ENCODE measurements around the gene CDH4. TPM values are rescaled to one million over a fixed set of nuclear protein-coding genes. Genes with fewer than 3 reads are reported as not detected.

The CDH4 gene
- total and polyA plus RNA-seq, 2 donors from 2014 or later, result 1.1 TPM; not detected in 1

DNA sequence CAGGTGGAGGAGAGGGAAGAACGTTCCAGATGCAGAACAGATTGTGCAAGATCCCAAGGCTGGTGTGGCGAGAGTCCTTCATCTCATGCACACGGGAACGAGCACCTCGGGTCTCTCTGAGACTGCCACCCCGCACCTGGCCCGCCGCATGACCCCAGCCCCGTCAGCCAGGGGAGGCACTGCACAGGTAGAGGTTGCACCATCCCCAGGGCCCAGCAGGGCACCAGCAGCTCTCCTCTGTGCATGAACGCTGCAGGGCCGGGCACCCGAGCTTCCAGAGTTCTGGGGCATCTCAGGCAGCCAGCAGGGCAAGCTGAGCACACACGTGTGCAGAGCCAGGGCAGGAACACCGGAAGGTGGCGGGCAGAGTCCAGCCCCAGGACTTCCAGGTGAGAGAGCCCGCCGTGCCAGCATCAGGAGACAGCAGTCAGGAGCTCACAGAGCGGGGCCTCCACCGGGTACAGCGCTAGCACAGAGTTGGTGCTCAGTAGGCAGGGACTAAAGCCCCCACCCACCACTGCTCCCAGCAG lies 620.4 kb downstream of the CDH4 start:
- no peak for FAIRE-seq
- no peaks in the 10 kb centered on the region for H3K4me1 ChIP-seq (ENCODE audit: control insufficient read depth in 2 of 3, insufficient read depth in 2 of 3, low read depth in 1 of 3, low read length in 3 of 3)
- intact Hi-C loops (cut with DNase I), result no loop called here
- no peaks in the 10 kb centered on the region for H3K36me3 ChIP-seq (ENCODE audit: control insufficient read depth in 2 of 3, insufficient read depth in 3 of 3, low read length in 3 of 3)
- H3K9me3 ChIP-seq (ENCODE audit: control insufficient read depth in 2 of 3, insufficient read depth in 1 of 3, low read length in 3 of 3), result no peaks in the 10 kb centered on the region
- TF ChIP-seq, protein P1, sequence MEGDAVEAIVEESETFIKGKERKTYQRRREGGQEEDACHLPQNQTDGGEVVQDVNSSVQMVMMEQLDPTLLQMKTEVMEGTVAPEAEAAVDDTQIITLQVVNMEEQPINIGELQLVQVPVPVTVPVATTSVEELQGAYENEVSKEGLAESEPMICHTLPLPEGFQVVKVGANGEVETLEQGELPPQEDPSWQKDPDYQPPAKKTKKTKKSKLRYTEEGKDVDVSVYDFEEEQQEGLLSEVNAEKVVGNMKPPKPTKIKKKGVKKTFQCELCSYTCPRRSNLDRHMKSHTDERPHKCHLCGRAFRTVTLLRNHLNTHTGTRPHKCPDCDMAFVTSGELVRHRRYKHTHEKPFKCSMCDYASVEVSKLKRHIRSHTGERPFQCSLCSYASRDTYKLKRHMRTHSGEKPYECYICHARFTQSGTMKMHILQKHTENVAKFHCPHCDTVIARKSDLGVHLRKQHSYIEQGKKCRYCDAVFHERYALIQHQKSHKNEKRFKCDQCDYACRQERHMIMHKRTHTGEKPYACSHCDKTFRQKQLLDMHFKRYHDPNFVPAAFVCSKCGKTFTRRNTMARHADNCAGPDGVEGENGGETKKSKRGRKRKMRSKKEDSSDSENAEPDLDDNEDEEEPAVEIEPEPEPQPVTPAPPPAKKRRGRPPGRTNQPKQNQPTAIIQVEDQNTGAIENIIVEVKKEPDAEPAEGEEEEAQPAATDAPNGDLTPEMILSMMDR (IDR thresholded peaks at IDR 0.05; ENCODE audit: borderline replicate concordance, extremely low read depth, insufficient read depth), result no peak
- H3K4me3 ChIP-seq (ENCODE audit: low read length in 3 of 3), result no peak overlapping the region
- no peak overlapping the region for H3K9ac ChIP-seq (ENCODE audit: low read length in 3 of 3)
- no peaks in the 10 kb centered on the region for H3K27me3 ChIP-seq (ENCODE audit: control insufficient read depth, insufficient read depth, low read length)
- no peak for DNase-seq
- H3K27ac ChIP-seq (ENCODE audit: low read depth in 2 of 2, low read length in 2 of 2), result no peak overlapping the region

DNA sequence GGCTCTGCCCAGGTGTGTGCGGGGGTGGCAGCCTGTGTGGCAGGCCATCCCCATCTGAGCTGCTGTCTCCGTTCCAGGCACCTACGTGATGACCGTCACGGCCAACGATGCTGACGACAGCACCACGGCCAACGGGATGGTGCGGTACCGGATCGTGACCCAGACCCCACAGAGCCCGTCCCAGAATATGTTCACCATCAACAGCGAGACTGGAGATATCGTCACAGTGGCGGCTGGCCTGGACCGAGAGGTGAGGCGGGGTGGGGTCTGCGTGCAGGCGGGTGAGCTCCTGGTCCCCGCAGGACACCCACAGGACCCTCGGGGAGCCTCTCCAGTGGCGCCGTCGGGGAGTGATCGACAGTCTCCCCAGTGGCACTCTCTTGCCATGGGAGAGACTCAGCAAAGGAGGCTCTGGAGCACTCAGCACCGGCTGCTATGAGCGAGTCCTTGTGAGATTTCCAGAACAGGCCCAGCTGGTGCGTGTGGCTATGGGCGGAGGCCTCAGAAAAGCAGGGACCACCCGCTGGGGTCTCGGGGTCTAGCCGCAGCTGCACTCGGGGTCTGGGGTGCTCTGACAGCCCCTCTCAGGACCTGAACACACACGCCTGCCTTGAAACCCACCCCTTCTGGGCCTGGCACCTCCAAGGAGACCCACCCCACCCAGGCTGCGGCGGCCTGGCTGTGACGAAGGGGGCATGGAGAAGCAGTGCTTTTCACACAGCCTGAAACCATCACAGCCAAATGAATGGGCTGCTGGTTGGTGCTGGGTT lies 621.8 kb downstream of the CDH4 start:
- Histone ChIP-seq H3K9me3 (ENCODE audit: control insufficient read depth in 2 of 3, insufficient read depth in 1 of 3, low read length in 3 of 3) (no peaks in the 10 kb centered on the region), H3K27me3 (ENCODE audit: control insufficient read depth, insufficient read depth, low read length) (no peaks in the 10 kb centered on the region), H3K9ac (ENCODE audit: low read length in 3 of 3) (no peak overlapping the region), H3K4me3 (ENCODE audit: low read length in 3 of 3) (no peak overlapping the region), H3K4me1 (ENCODE audit: control insufficient read depth in 2 of 3, insufficient read depth in 2 of 3, low read depth in 1 of 3, low read length in 3 of 3) (no peaks in the 10 kb centered on the region), H3K27ac (ENCODE audit: low read depth in 2 of 2, low read length in 2 of 2) (no peak overlapping the region), H3K36me3 (ENCODE audit: control insufficient read depth in 2 of 3, insufficient read depth in 3 of 3, low read length in 3 of 3) (no peaks in the 10 kb centered on the region)
- FAIRE-seq (no peak), DNase-seq (no peak)
- TF ChIP-seq, protein P1 (IDR thresholded peaks at IDR 0.05; ENCODE audit: borderline replicate concordance, extremely low read depth, insufficient read depth), result no peak
- intact Hi-C loops (cut with DNase I), result no loop called here

GRCh38 chr20:61874421-61875068 lies 622.5 kb downstream of the CDH4 start:
- FAIRE-seq, result no peak
- DNase-seq, result peak in 1 of 5 donors; percentile 22
- Histone ChIP-seq H3K36me3 (ENCODE audit: control insufficient read depth in 2 of 3, insufficient read depth in 3 of 3, low read length in 3 of 3) (no peaks in the 10 kb centered on the region), H3K9me3 (ENCODE audit: control insufficient read depth in 2 of 3, insufficient read depth in 1 of 3, low read length in 3 of 3) (no peaks in the 10 kb centered on the region), H3K9ac (ENCODE audit: low read length in 3 of 3) (no peak overlapping the region), H3K27me3 (ENCODE audit: control insufficient read depth, insufficient read depth, low read length) (no peaks in the 10 kb centered on the region), H3K4me3 (ENCODE audit: low read length in 3 of 3) (no peak overlapping the region), H3K27ac (ENCODE audit: low read depth in 2 of 2, low read length in 2 of 2) (no peak overlapping the region), H3K4me1 (ENCODE audit: control insufficient read depth in 2 of 3, insufficient read depth in 2 of 3, low read depth in 1 of 3, low read length in 3 of 3) (no peaks in the 10 kb centered on the region)
- TF ChIP-seq, protein P1 (IDR thresholded peaks at IDR 0.05; ENCODE audit: borderline replicate concordance, extremely low read depth, insufficient read depth), result no peak
- intact Hi-C loops (cut with DNase I), result no loop called here

All from kidney (tissue), 14 donors.